Measurements from ENCODE around the gene FHAD1. TPM values are rescaled to one million over a fixed set of nuclear protein-coding genes. Genes with fewer than 3 reads are reported as not detected.

FHAD1 gene
- total and polyA plus RNA-seq, 2 donors (not counting 1 experiment from before 2014, with no cell fraction given): not detected

Other genes with a start within 250 kb of the FHAD1 start
- gene TMEM51, start 93.5 kb upstream of the FHAD1 start, total RNA-seq: 0.30 TPM in 1 of 2 replicates, not detected in the other
- 0.06 TPM in 1 of 2 replicates, not detected in the other for gene TMEM51, start 93.5 kb upstream of the FHAD1 start, polyA plus RNA-seq
- gene EFHD2, start 162.7 kb downstream of the FHAD1 start, total RNA-seq: 38.4 and 39.3 TPM in 2 replicates
- gene EFHD2, start 162.7 kb downstream of the FHAD1 start, polyA plus RNA-seq: 67.2 and 90.0 TPM in 2 replicates
- gene CTRC, start 191.2 kb downstream of the FHAD1 start, total RNA-seq: 0.51 TPM in 1 of 2 replicates, not detected in the other
- gene CTRC, start 191.2 kb downstream of the FHAD1 start, polyA plus RNA-seq: 0.39 and 1.3 TPM in 2 replicates
- gene CELA2A, start 209.5 kb downstream of the FHAD1 start, total RNA-seq: not detected in 2 replicates
- 0.16 TPM in 1 of 2 replicates, not detected in the other for gene CELA2A, start 209.5 kb downstream of the FHAD1 start, polyA plus RNA-seq
- not detected in 2 replicates for gene CELA2B, start 228.9 kb downstream of the FHAD1 start, total RNA-seq
- gene CELA2B, start 228.9 kb downstream of the FHAD1 start, polyA plus RNA-seq: not detected in 2 replicates